Smooth muscle cell (in vitro differentiated cells): Measurements from ENCODE around the gene PADI2. TPM values are rescaled to one million over a fixed set of nuclear protein-coding genes. Genes with fewer than 3 reads are reported as not detected.

Experiments used
- DNase-seq: peaks from one replicate; lab custom pipeline; 2025; ENCODE audit not compliant: unreplicated experiment; lab: John Stamatoyannopoulos, UW
- H2AFZ ChIP-seq: fragments of 200-600 bp; sonication (generic); 2 replicates; pipeline ENCODE4 v1.6.0; 2016; ENCODE audit warnings: antibody characterized with exemption, low read depth, mild to moderate bottlenecking
- H3F3A ChIP-seq: fragments of 200-600 bp; sonication (generic); 2 replicates; pipeline ENCODE4 v1.6.0; 2017; ENCODE audit warnings: antibody characterized with exemption, low read depth
- H3K27ac ChIP-seq: fragments of 200-600 bp; sonication (generic); 2 replicates; pipeline ENCODE4 v1.5.1; 2016; ENCODE audit warnings: low read depth, mild to moderate bottlenecking
- H3K27me3 ChIP-seq: fragments of 200-600 bp; sonication (generic); 2 replicates; pipeline ENCODE4 v1.6.1; 2016; ENCODE audit warnings: low read depth, mild to moderate bottlenecking
- H3K36me3 ChIP-seq: fragments of 200-600 bp; sonication (generic); 2 replicates; pipeline ENCODE4 v1.5.1; 2016; ENCODE audit warnings: low read depth
- H3K4me1 ChIP-seq: fragments of 200-600 bp; sonication (generic); 2 replicates; pipeline ENCODE4 v1.5.1; 2016; ENCODE audit warnings: low read depth
- H3K4me2 ChIP-seq: fragments of 200-600 bp; sonication (generic); 2 replicates; pipeline ENCODE4 v1.6.0; 2016; ENCODE audit warnings: mild to moderate bottlenecking
- H3K4me3 ChIP-seq: fragments of 200-600 bp; sonication (generic); 2 replicates; pipeline ENCODE4 v1.5.1; 2016; ENCODE audit warnings: mild to moderate bottlenecking
- H3K79me2 ChIP-seq: fragments of 200-600 bp; sonication (generic); 2 replicates; pipeline ENCODE4 v1.6.0; 2016; ENCODE audit warnings: low read depth, mild to moderate bottlenecking
- H3K9ac ChIP-seq: fragments of 200-600 bp; sonication (generic); 2 replicates; pipeline ENCODE4 v1.6.0; 2016; ENCODE audit warnings: low read depth
- H3K9me3 ChIP-seq: fragments of 200-600 bp; sonication (generic); replicated peaks from 2 replicates; pipeline ENCODE4 v1.5.1; 2016; ENCODE audit warnings: low read depth
- H4K20me1 ChIP-seq: fragments of 200-600 bp; sonication (generic); 2 replicates; pipeline ENCODE4 v1.6.0; 2016; ENCODE audit warnings: low read depth
- WGBS: methylation state at CpG from one replicate; pipeline ENCODE4 v1.1.7; 2016; ENCODE audit warnings: low lambda C conversion rate; 5-methylcytosine and 5-hydroxymethylcytosine counted together
- polyA plus RNA-seq: library from polyadenylated mRNA; unstranded; fragments of >200 nt; fragmentation: Nextera tagmentation; extraction: Ambion mirVana; gene quantifications from 2 replicates; pipeline ENCODE4 v1.2.1, GENCODE V29; 2016
- total RNA-seq: library from RNA; depleted of rRNA; stranded (reverse); fragments of >200 nt; gene quantifications from 2 replicates; pipeline ENCODE4 v1.2.3, GENCODE V29; 2014
- TF ChIP-seq, protein P1 (sequence below): fragments of 200-600 bp; sonication (generic); IDR thresholded peaks from 2 replicates; pipeline ENCODE4 v1.5.1; 2017; ENCODE audit warnings: borderline replicate concordance, mild to moderate bottlenecking, antibody characterized with exemption; ENCODE audit not compliant: insufficient read depth, poor library complexity, severe bottlenecking

The PADI2 gene
- total and polyA plus RNA-seq, 2 experiments from 2014 or later: not detected

DNA sequence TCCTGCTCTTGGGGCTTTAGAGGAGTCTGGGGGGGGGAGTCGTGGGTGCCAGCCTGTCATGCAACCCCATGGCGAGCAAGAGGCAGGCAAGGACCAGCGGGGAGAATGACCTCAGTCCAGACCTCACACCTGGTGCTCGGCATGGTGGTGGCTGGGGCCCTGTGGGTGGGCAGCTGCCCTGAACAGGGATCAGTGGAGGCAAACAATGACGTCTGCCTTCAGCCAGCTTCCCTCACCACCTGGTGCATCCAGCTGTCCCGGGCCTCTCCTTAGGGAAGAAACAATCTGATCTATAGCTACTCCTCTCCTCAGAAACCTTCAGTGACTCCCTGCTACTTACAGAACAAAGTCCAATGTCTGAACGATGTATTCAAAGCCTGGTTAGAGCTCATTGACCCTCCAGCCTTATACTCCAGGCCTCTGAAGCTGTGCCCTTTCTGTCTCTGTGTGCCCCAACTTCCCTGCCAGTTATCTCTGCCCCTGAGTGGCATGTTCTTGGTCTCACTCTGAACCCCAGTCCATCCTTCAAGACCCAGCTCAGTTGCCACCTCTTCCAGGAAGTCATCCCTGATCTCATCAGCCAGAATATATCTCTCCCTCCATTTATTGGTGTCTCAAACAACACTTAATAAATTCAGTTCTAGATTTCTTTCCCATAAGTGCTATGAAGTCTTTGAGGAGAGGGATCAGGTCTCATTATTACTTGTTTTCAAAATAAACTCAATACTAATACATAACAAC, 6.6 kb downstream of the PADI2 start:
- Histone ChIP-seq H3K9me3 (no peaks in the 10 kb centered on the region), H2AFZ (no peak overlapping the region), H3K27me3 (peaks cover 13% of the 10 kb centered on the region), H3K4me1 (no peaks in the 10 kb centered on the region), H3K27ac (no peak overlapping the region), H3F3A (no peaks in the 10 kb centered on the region), H3K36me3 (no peaks in the 10 kb centered on the region), H4K20me1 (no peaks in the 10 kb centered on the region), H3K79me2 (no peaks in the 10 kb centered on the region), H3K4me2 (no peak overlapping the region), H3K9ac (no peak overlapping the region), H3K4me3 (no peak overlapping the region)
- TF ChIP-seq, protein P1, sequence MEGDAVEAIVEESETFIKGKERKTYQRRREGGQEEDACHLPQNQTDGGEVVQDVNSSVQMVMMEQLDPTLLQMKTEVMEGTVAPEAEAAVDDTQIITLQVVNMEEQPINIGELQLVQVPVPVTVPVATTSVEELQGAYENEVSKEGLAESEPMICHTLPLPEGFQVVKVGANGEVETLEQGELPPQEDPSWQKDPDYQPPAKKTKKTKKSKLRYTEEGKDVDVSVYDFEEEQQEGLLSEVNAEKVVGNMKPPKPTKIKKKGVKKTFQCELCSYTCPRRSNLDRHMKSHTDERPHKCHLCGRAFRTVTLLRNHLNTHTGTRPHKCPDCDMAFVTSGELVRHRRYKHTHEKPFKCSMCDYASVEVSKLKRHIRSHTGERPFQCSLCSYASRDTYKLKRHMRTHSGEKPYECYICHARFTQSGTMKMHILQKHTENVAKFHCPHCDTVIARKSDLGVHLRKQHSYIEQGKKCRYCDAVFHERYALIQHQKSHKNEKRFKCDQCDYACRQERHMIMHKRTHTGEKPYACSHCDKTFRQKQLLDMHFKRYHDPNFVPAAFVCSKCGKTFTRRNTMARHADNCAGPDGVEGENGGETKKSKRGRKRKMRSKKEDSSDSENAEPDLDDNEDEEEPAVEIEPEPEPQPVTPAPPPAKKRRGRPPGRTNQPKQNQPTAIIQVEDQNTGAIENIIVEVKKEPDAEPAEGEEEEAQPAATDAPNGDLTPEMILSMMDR: no peak
- DNase-seq: no peak
- 71% methylated on average over 7 of the region's 7 CpGs for WGBS

DNA sequence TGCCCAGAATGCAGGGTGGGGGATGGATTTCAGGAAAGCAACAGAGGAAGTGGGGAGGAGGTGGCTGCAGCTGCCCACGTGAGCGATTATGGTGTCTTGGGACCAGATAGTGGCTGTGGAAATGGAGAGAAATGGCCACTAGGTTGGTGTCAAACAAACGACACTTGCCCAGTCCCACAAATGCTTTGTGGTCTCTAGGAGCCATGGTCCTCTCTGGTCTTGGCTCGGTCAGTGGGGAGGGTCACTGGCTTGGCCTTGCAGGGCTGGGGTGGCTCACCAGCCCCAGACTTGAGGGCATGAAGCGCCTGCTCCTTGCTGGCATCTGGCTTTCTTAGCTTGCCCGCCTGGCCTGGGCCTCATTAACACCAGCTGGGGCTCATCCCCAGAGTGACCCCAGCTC, 7.2 kb downstream of the PADI2 start:
- H3K27me3 ChIP-seq: peaks cover 7% of the 10 kb centered on the region

DNA sequence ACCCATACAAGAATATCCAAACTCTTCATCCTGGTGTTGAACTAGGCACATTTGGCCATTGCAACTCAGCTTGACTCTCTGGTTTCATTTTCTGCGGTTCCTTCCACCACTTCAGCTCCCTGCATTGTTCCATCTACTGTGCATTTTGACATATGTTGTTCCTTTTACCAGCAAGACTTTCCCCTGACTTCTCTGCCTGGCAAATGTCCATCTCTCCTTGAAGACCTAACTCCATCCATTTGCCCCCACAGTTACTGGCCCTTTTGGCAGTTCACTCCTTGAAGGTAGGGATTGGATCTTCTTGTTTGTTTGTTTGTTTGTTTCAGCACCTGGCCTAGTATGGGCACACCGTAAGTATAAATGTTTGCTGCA, 8.7 kb downstream of the PADI2 start:
- no peak for DNase-seq
- no peaks in the 10 kb centered on the region for H3K79me2 ChIP-seq

More for the DNA sequence above, 7.2 kb downstream of the PADI2 start:
- TF ChIP-seq, protein P1: no peak
- Histone ChIP-seq H2AFZ (no peak overlapping the region), H4K20me1 (no peaks in the 10 kb centered on the region), H3K36me3 (no peaks in the 10 kb centered on the region), H3K4me1 (no peaks in the 10 kb centered on the region), H3K4me3 (no peak overlapping the region), H3K4me2 (no peak overlapping the region), H3K9me3 (no peaks in the 10 kb centered on the region), H3K27ac (no peak overlapping the region), H3F3A (no peaks in the 10 kb centered on the region), H3K9ac (no peak overlapping the region), H3K79me2 (no peaks in the 10 kb centered on the region)
- DNase-seq: no peak
- 80% methylated on average over 6 of the region's 6 CpGs for WGBS

More for the DNA sequence above, 8.7 kb downstream of the PADI2 start:
- H3K36me3 ChIP-seq: no peaks in the 10 kb centered on the region
- TF ChIP-seq, protein P1: no peak
- no peak overlapping the region for H3K4me3 ChIP-seq
- H3K27ac ChIP-seq: no peak overlapping the region
- no peaks in the 10 kb centered on the region for H3F3A ChIP-seq
- no peaks in the 10 kb centered on the region for H3K9me3 ChIP-seq
- H3K4me1 ChIP-seq: no peaks in the 10 kb centered on the region
- no peaks in the 10 kb centered on the region for H4K20me1 ChIP-seq
- no peak overlapping the region for H3K4me2 ChIP-seq
- H2AFZ ChIP-seq: no peak overlapping the region
- no peak overlapping the region for H3K9ac ChIP-seq
- no peaks in the 10 kb centered on the region for H3K27me3 ChIP-seq
- WGBS: 93% methylated on average over 2 of the region's 2 CpGs
